ENCODE data around the gene GPR176. TPM values are rescaled to one million over a fixed set of nuclear protein-coding genes. Genes with fewer than 3 reads are reported as not detected.
A peak's percentile ranks its signal among the peaks of the same experiment; 100 is the strongest.

The GPR176 gene
- total RNA-seq, 1 donor from 2014 or later, result 21.1 TPM

DNA sequence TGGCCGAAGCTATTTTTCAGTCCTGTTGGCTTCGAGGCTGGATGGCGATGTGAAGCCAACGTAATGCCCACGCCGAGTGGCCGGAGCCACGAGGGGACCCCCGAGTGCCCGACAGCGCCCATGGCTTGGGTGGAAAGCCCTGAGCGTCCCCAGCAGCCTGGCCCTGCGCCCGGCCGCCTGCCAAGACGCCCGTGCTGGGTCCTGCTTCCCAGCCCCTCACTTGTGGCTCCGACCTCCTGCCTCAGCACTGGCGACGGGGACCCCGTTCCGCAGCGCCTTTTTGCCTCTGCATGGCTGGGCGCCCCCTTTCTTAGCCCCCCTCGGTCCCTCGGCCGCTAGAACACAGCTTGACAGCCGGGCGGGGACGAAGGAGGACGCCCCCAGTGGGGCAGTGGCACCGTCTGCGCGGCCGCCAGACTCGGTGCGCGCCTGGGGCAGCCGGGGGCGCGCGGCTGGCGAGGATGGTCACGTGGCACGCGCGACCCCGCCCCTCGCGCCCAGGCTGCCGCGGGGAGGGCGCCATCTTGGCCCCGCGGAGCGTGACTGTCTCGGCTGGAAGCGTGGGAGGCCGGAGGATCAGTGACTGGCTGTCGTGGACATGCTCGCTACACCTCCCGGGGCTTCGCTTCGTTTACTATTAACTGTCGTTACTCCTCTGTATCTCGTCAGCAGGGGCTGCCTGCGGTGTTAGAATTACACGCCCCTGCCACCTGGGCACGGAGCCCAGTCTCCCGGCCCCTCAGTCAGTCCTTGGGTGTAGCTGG is 626 bp upstream of the GPR176 start:
- H3K4me3 Mint-ChIP-seq (ENCODE audit: unreplicated experiment), result peak overlapping the region; percentile 85
- H3K27me3 Mint-ChIP-seq (ENCODE audit: unreplicated experiment), result no peaks in the 10 kb centered on the region
- H3K27ac Mint-ChIP-seq (ENCODE audit: unreplicated experiment), result peak overlapping the region; percentile 95
- peaks cover 26% of the 10 kb centered on the region for H3K4me1 Mint-ChIP-seq (ENCODE audit: unreplicated experiment)
- DNase-seq (ENCODE audit: extremely low spot score, unreplicated experiment), result peak; percentile 93
- TF ChIP-seq CTCF (IDR thresholded peaks at IDR 0.05), result no peak
- H3K9me3 Mint-ChIP-seq (ENCODE audit: unreplicated experiment), result no peaks in the 10 kb centered on the region
- no peaks in the 10 kb centered on the region for H3K36me3 Mint-ChIP-seq (ENCODE audit: unreplicated experiment)

- no peaks in the 10 kb centered on the region for H3K27me3 Mint-ChIP-seq (ENCODE audit: unreplicated experiment)
Measured at GRCh38 chr15:39919411-39919747, 687 bp downstream of the GPR176 start.

DNA sequence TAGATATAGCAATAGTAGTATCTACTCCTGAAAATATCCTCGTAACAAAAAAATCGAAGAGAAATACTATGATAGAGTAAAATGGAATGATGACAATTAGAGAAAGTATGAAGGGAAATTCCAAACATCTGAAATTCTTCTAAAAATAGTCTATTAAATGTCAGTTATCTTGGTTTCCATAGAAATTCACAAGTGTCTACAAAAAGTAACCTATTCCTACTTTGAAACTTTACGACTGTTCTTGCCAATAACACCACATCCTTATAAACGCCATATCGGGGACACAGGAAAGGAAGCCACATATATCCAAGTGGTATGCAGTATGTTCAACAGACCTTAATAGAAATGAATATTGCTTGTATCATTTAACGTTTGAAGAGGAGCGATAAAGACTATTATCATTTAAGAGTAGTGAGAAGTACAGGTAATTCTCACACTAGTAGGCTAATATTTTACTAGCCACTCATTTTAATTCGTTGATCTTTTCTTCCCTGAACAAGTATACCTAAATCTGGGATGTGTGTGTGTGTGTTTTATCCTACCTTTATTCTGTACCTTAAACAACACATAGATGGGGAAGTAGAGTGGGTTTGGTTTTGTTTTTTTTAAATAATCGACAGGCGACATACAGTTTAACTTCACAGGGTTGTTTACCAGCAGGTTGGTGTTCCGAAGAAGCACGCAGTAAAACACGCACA is 1.2 kb downstream of the GPR176 start:
- H3K27ac Mint-ChIP-seq (ENCODE audit: unreplicated experiment), result peak overlapping the region; percentile 82
- no peaks in the 10 kb centered on the region for H3K9me3 Mint-ChIP-seq (ENCODE audit: unreplicated experiment)
- peaks cover 3% of the 10 kb centered on the region for H3K36me3 Mint-ChIP-seq (ENCODE audit: unreplicated experiment)
- DNase-seq (ENCODE audit: extremely low spot score, unreplicated experiment), result no peak
- no peak for TF ChIP-seq CTCF (IDR thresholded peaks at IDR 0.05)
- H3K4me1 Mint-ChIP-seq (ENCODE audit: unreplicated experiment), result peaks cover 28% of the 10 kb centered on the region
- H3K27me3 Mint-ChIP-seq (ENCODE audit: unreplicated experiment), result no peaks in the 10 kb centered on the region
- peak overlapping the region; percentile 85 for H3K4me3 Mint-ChIP-seq (ENCODE audit: unreplicated experiment)

More at GRCh38 chr15:39919411-39919747, 687 bp downstream of the GPR176 start:
- peaks cover 3% of the 10 kb centered on the region for H3K36me3 Mint-ChIP-seq (ENCODE audit: unreplicated experiment)
- no peak for DNase-seq (ENCODE audit: extremely low spot score, unreplicated experiment)
- no peak for TF ChIP-seq CTCF (IDR thresholded peaks at IDR 0.05)
- H3K4me3 Mint-ChIP-seq (ENCODE audit: unreplicated experiment), result peak overlapping the region; percentile 85
- no peaks in the 10 kb centered on the region for H3K9me3 Mint-ChIP-seq (ENCODE audit: unreplicated experiment)
- peaks cover 28% of the 10 kb centered on the region for H3K4me1 Mint-ChIP-seq (ENCODE audit: unreplicated experiment)
- peak overlapping the region; percentile 82 for H3K27ac Mint-ChIP-seq (ENCODE audit: unreplicated experiment)

GRCh38 chr15:39914977-39915376 is 5.1 kb downstream of the GPR176 start:
- no peaks in the 10 kb centered on the region for H3K9me3 Mint-ChIP-seq (ENCODE audit: unreplicated experiment)
- H3K4me3 Mint-ChIP-seq (ENCODE audit: unreplicated experiment), result no peak overlapping the region
- no peak for DNase-seq (ENCODE audit: extremely low spot score, unreplicated experiment)
- TF ChIP-seq CTCF (IDR thresholded peaks at IDR 0.05), result no peak
- no peak overlapping the region for H3K27ac Mint-ChIP-seq (ENCODE audit: unreplicated experiment)
- H3K4me1 Mint-ChIP-seq (ENCODE audit: unreplicated experiment), result peaks cover 16% of the 10 kb centered on the region
- no peaks in the 10 kb centered on the region for H3K27me3 Mint-ChIP-seq (ENCODE audit: unreplicated experiment)
- peaks cover 3% of the 10 kb centered on the region for H3K36me3 Mint-ChIP-seq (ENCODE audit: unreplicated experiment)

- TF ChIP-seq CTCF (IDR thresholded peaks at IDR 0.05), result no peak
- H3K27ac Mint-ChIP-seq (ENCODE audit: unreplicated experiment), result no peak overlapping the region
- H3K4me1 Mint-ChIP-seq (ENCODE audit: unreplicated experiment), result peaks cover 16% of the 10 kb centered on the region
- H3K36me3 Mint-ChIP-seq (ENCODE audit: unreplicated experiment), result no peaks in the 10 kb centered on the region
- no peaks in the 10 kb centered on the region for H3K9me3 Mint-ChIP-seq (ENCODE audit: unreplicated experiment)
- H3K4me3 Mint-ChIP-seq (ENCODE audit: unreplicated experiment), result no peak overlapping the region
- no peak for DNase-seq (ENCODE audit: extremely low spot score, unreplicated experiment)
- H3K27me3 Mint-ChIP-seq (ENCODE audit: unreplicated experiment), result no peaks in the 10 kb centered on the region
Measured at GRCh38 chr15:39909007-39909406, 11.1 kb downstream of the GPR176 start.
